Neuronal stem cell (in vitro differentiated cells): Measurements from ENCODE around the gene MKNK1.

Experiments
- DNase-seq: peaks from one replicate; pipeline ENCODE4 v3.0.0-alpha.2; 2013; ENCODE audit warnings: low spot score
- H2AFZ ChIP-seq: one replicate; pipeline ENCODE4 v1.6.1; 2013; ENCODE audit warnings: mild to moderate bottlenecking, low read length, inconsistent platforms
- H2AK5ac ChIP-seq: 2 replicates; pipeline ENCODE4 v1.6.1; 2013; ENCODE audit warnings: low read depth, mild to moderate bottlenecking, inconsistent platforms, low read length, moderate library complexity, mixed read lengths
- H2BK120ac ChIP-seq: 2 replicates; pipeline ENCODE4 v1.6.1; 2013; ENCODE audit warnings: low read depth, mild to moderate bottlenecking, inconsistent platforms, low read length, moderate library complexity, mixed read lengths
- H2BK12ac ChIP-seq: one replicate; pipeline ENCODE4 v1.6.1; 2013; ENCODE audit warnings: low read length, inconsistent platforms
- H2BK15ac ChIP-seq: 2 replicates; pipeline ENCODE4 v1.6.1; 2013; ENCODE audit warnings: mild to moderate bottlenecking, low read length, inconsistent platforms, mixed read lengths
- H2BK5ac ChIP-seq: one replicate; pipeline ENCODE4 v1.6.1; 2013; ENCODE audit warnings: inconsistent platforms, mild to moderate bottlenecking, low read length, moderate library complexity
- H3K14ac ChIP-seq: one replicate; pipeline ENCODE4 v1.6.1; 2013; ENCODE audit warnings: low read length, inconsistent platforms
- H3K18ac ChIP-seq: 2 replicates; pipeline ENCODE4 v1.6.1; 2013; ENCODE audit warnings: low read length, inconsistent platforms
- H3K23ac ChIP-seq: 2 replicates; pipeline ENCODE4 v1.6.1; 2013; ENCODE audit warnings: low read depth, mild to moderate bottlenecking, mixed read lengths, low read length, inconsistent platforms; ENCODE audit not compliant: poor library complexity
- H3K27ac ChIP-seq: replicated peaks from 3 replicates; pipeline ENCODE4 v1.5.1; 2013; ENCODE audit warnings: low read length, inconsistent platforms
- H3K27me3 ChIP-seq, 3 experiments: 2 replicates each; pipeline ENCODE4 v1.6.1; 2013; ENCODE audit warnings: low read length in 3 of 3, mild to moderate bottlenecking in 2 of 3, inconsistent platforms in 1 of 3, low read depth in 1 of 3, mixed read lengths in 1 of 3, moderate library complexity in 1 of 3; ENCODE audit not compliant: control insufficient read depth in 3 of 3, insufficient read depth in 3 of 3
- H3K36me3 ChIP-seq, 2 donors: replicated peaks in 1 of 2; 2 replicates each; pipeline ENCODE4 v1.6.1; 2013; ENCODE audit warnings: low read length in 2 of 2; ENCODE audit not compliant: control insufficient read depth in 2 of 2, insufficient read depth in 2 of 2
- H3K4ac ChIP-seq: 2 replicates; pipeline ENCODE4 v1.6.1; 2013; ENCODE audit warnings: inconsistent platforms, mild to moderate bottlenecking, low read length, moderate library complexity
- H3K4me1 ChIP-seq, 2 donors: 1 replicate in 1 of 2; 2 replicates in 1 of 2; pipeline ENCODE4 v1.6.1; 2013; ENCODE audit warnings: low read length in 2 of 2, low read depth in 1 of 2; ENCODE audit not compliant: control insufficient read depth in 2 of 2, insufficient read depth in 1 of 2
- H3K4me2 ChIP-seq: one replicate; pipeline ENCODE4 v1.6.1; 2013; ENCODE audit warnings: mild to moderate bottlenecking, low read length, inconsistent platforms; ENCODE audit not compliant: insufficient read depth, poor library complexity, severe bottlenecking
- H3K4me3 ChIP-seq, 2 donors: 2 replicates each; pipeline ENCODE4 v1.5.1; 2013; ENCODE audit warnings: low read length in 2 of 2, mild to moderate bottlenecking in 2 of 2, inconsistent platforms in 1 of 2, moderate library complexity in 1 of 2
- H3K79me1 ChIP-seq: one replicate; pipeline ENCODE4 v1.6.1; 2013; ENCODE audit warnings: low read depth, mild to moderate bottlenecking, inconsistent platforms, low read length, moderate library complexity
- H3K9ac ChIP-seq: one replicate; pipeline ENCODE4 v1.6.1; 2013; ENCODE audit warnings: mild to moderate bottlenecking, low read depth, low read length, inconsistent platforms; ENCODE audit not compliant: poor library complexity
- H3K9me3 ChIP-seq, 2 donors: replicated peaks in 1 of 2; 2 replicates each; pipeline versions ENCODE3 to v1.6.1; 2013; ENCODE audit warnings: low read length in 2 of 2, mild to moderate bottlenecking in 2 of 2, inconsistent platforms in 1 of 2, low read depth in 1 of 2, mixed read lengths in 1 of 2, moderate library complexity in 1 of 2; ENCODE audit not compliant: control insufficient read depth in 2 of 2, insufficient read depth in 1 of 2
- H4K8ac ChIP-seq: one replicate; pipeline ENCODE4 v1.6.1; 2013; ENCODE audit warnings: low read depth, mild to moderate bottlenecking, inconsistent platforms, low read length, moderate library complexity
- H4K91ac ChIP-seq: one replicate; pipeline ENCODE4 v1.6.1; 2013; ENCODE audit warnings: low read length, low read depth, mild to moderate bottlenecking, inconsistent platforms; ENCODE audit not compliant: poor library complexity
- WGBS, 2 donors: extraction: QIAGEN DNeasy Blood & Tissue Kit; methylation state at CpG; one replicate each; pipeline ENCODE4 v1.1.7; 2013; ENCODE audit warnings: missing lambda C conversion rate in 2 of 2, mixed read lengths in 1 of 2; ENCODE audit not compliant: insufficient read length in 2 of 2, insufficient replicate concordance in 1 of 2; ENCODE audit errors: extremely low coverage in 2 of 2; 5-methylcytosine and 5-hydroxymethylcytosine counted together

MKNK1 gene

DNA sequence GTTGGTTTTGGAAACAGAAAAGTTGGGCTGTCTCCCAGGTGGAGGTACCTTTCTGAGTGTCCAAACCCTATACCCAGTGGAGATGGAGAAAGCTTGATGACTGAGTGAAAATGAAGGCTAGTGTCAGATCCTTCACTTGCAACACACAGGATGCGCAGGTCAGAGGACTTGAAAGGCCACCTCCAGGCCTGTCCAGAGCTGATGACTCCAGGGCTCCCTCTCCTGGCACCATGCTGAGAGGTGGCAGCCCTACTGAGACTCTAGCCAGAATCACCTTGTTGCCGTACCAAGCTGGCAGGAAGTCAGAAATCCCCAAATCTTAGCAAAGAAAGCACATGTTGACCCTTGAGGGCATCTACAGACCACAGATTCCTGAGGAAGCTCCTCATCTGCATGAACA lies 69.0 kb downstream of the MKNK1 start:
- no peak overlapping the region for H2AK5ac ChIP-seq
- H3K9ac ChIP-seq, result no peak overlapping the region
- H4K91ac ChIP-seq, result no peak overlapping the region
- H3K4me3 ChIP-seq, result no peak overlapping the region
- no peak for DNase-seq
- no CpG with 5 or more reads among the region's 2 CpGs for WGBS, 2 donors
- H2BK5ac ChIP-seq, result no peak overlapping the region
- peaks cover 0 to 2% of the 10 kb centered on the region in 2 donors for H3K4me1 ChIP-seq
- H3K18ac ChIP-seq, result no peak overlapping the region
- no peak overlapping the region for H3K4ac ChIP-seq
- H4K8ac ChIP-seq, result no peak overlapping the region
- no peaks in the 10 kb centered on the region for H3K36me3 ChIP-seq
- no peak overlapping the region for H2AFZ ChIP-seq
- no peak overlapping the region for H3K4me2 ChIP-seq
- no peak overlapping the region for H2BK12ac ChIP-seq
- H3K23ac ChIP-seq, result no peak overlapping the region
- no peak overlapping the region for H2BK120ac ChIP-seq
- peaks cover 2 to 14% of the 10 kb centered on the region in 2 donors for H3K9me3 ChIP-seq
- H2BK15ac ChIP-seq, result no peak overlapping the region
- H3K14ac ChIP-seq, result no peak overlapping the region
- peaks cover 4 to 91% (median 44%) of the 10 kb centered on the region in 3 experiments for H3K27me3 ChIP-seq
- no peaks in the 10 kb centered on the region for H3K79me1 ChIP-seq
- H3K27ac ChIP-seq, result no peak overlapping the region

DNA sequence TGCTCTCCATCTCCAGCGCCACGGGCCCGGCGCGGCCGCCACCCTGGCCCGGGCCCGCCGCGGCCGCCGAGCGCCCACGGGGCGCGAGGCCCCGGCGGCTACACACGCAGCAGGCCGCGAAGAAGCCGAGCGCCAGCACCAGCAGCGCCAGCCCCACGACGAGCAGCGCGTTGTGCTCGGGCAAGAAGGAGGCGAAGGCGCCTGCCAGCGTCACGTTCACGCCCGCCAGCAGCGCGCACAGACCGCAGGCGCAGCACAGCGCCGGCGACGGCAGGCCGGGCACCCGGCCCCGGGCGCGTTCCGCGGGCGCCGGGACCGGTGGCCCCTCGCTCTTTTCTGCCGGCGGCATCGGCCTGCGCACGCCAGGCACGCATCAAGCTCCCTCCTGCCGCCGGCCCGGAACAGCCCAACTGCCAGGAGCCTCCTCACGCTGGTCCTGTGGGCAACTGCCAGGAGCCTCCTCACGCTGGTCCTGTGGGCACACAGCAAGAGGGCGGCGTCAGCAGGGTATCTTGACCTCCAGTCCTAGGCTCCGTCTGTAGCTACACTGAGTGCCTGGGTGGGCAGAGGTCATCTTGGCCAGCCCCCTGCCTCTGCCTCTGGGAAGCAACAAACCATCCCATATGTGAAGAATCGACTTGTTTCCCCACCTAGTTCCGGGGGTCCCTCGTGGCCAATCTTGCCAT lies 70.7 kb downstream of the MKNK1 start:
- Histone ChIP-seq H3K27me3 (peaks cover 4 to 93% (median 53%) of the 10 kb centered on the region in 3 experiments), H2BK120ac (no peak overlapping the region), H2BK15ac (no peak overlapping the region), H2BK5ac (no peak overlapping the region), H4K91ac (no peak overlapping the region), H3K36me3 (no peaks in the 10 kb centered on the region), H3K18ac (peak overlapping the region; percentile 88), H3K4me3 (peak overlapping the region; percentile 41 to 78), H2AFZ (peak overlapping the region; percentile 93), H3K4ac (no peak overlapping the region), H3K27ac (no peak overlapping the region), H3K14ac (no peak overlapping the region), H4K8ac (no peak overlapping the region), H3K79me1 (no peaks in the 10 kb centered on the region), H2BK12ac (no peak overlapping the region), H3K4me2 (peak overlapping the region; percentile 75), H3K9me3 (peaks cover 2 to 14% of the 10 kb centered on the region in 2 donors), H2AK5ac (no peak overlapping the region), H3K23ac (no peak overlapping the region), H3K9ac (peak overlapping the region; percentile 88), H3K4me1 (peaks cover 0 to 2% of the 10 kb centered on the region in 2 donors)
- DNase-seq, result no peak
- WGBS, 2 donors, result no CpG with 5 or more reads among the region's 71 CpGs

DNA sequence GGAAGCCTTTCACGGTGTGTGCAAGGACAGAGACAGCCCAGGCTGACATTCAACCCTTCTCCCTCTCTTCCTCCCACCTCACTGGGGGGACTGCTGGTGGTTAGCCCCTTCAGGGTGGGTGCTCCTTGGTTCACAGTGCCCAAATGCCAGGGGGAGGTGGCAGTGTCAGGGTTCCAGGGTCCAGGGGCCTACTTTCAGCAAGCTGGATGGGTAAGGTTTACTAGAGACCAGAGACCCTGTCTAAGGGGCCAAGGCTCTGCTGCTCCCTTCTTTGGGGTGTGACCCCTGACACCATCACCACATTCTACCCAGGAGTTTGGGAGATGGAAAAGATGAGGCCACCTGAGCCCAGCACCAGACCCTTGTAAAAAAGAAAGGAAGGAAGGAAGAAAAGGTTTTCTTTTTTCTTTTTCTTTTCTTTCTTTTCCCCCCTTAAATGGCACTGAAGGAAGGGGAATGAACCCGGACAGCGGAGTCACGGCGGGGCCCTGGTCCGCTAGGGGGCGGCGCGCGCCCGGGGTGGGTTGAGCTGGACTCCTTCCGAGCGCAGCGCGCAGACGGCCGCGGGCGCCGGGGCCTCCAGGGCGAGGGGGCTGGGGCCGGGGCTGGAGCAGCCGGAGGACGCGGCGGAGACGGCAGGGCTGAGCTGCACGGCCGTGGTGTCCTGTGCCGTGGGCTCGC lies 71.4 kb downstream of the MKNK1 start:
- no peak overlapping the region for H3K9ac ChIP-seq
- no CpG with 5 or more reads among the region's 31 CpGs for WGBS, 2 donors

DNA sequence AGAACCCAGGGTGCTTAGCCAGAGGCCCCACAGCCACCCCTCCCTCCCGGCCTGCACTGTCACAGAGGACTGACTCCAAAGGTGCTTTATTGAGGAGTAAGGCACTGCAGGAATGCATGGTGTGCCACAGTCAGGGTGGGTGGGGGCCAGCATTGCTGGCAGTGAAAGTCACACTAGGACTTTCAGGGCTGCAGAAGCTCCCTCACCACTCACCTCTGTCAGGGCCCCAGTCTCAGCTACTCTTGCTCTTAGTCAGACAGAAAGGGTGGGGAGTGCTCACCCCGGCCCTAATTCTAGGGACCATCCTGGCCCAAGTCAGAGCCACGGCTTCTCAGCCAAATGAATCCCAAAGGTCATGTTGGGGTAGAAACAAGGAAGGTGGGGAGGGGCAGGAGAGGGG lies 72.0 kb downstream of the MKNK1 start:
- Histone ChIP-seq H3K36me3 (no peaks in the 10 kb centered on the region), H2BK5ac (no peak overlapping the region), H2BK120ac (no peak overlapping the region), H4K8ac (no peak overlapping the region), H3K4me3 (no peak overlapping the region), H3K4me1 (peaks cover 0 to 2% of the 10 kb centered on the region in 2 donors), H3K9me3 (peaks cover 2 to 12% of the 10 kb centered on the region in 2 donors), H4K91ac (no peak overlapping the region), H2BK15ac (no peak overlapping the region), H2AFZ (no peak overlapping the region), H2AK5ac (no peak overlapping the region), H2BK12ac (no peak overlapping the region), H3K4me2 (no peak overlapping the region), H3K9ac (no peak overlapping the region), H3K79me1 (no peaks in the 10 kb centered on the region), H3K27me3 (peaks cover 4 to 94% (median 64%) of the 10 kb centered on the region in 3 experiments), H3K18ac (peak overlapping the region; percentile 6), H3K27ac (no peak overlapping the region), H3K4ac (no peak overlapping the region), H3K14ac (no peak overlapping the region), H3K23ac (no peak overlapping the region)
- no CpG with 5 or more reads among the region's 3 CpGs for WGBS, 2 donors
- no peak for DNase-seq

More for the DNA sequence above, 71.4 kb downstream of the MKNK1 start:
- Histone ChIP-seq H3K4me1 (peaks cover 0 to 2% of the 10 kb centered on the region in 2 donors), H3K4me3 (peak overlapping the region; percentile 41 to 78), H3K9me3 (peaks cover 2 to 12% of the 10 kb centered on the region in 2 donors), H3K23ac (no peak overlapping the region), H2AFZ (peak overlapping the region; percentile 93), H3K36me3 (no peaks in the 10 kb centered on the region), H3K27ac (no peak overlapping the region), H3K4ac (no peak overlapping the region), H3K79me1 (no peaks in the 10 kb centered on the region), H2AK5ac (no peak overlapping the region), H2BK15ac (no peak overlapping the region), H4K91ac (no peak overlapping the region), H4K8ac (no peak overlapping the region), H2BK5ac (no peak overlapping the region), H2BK12ac (no peak overlapping the region), H3K14ac (no peak overlapping the region), H3K18ac (peak overlapping the region; percentile 25), H3K4me2 (peak overlapping the region; percentile 75), H2BK120ac (no peak overlapping the region), H3K27me3 (peaks cover 4 to 93% (median 58%) of the 10 kb centered on the region in 3 experiments)
- DNase-seq, result peak; percentile 68
